A673 (cell line): ENCODE results near the gene EGLN2.
"Not testable (repeated sequence)": the region's sequence is repeated elsewhere in the genome, so short reads cannot be mapped to it uniquely, and the experiment has no call there.

Experiments used
- EZH2 ChIP-seq: fragments of 200-600 bp; sonication (generic); IDR thresholded peaks from 2 replicates; pipeline ENCODE4 v1.6.1; 2017; ENCODE audit warnings: borderline replicate concordance, low read depth, mild to moderate bottlenecking, mixed read lengths, antibody characterized with exemption, low read length; ENCODE audit not compliant: poor library complexity, severe bottlenecking
- TF ChIP-seq, protein P1 (sequence below): fragments of 300-800, 200-600 bp; sonication (generic); conservative IDR thresholded peaks from 2 replicates; pipeline ENCODE4 v1.5.1; 2017; ENCODE audit warnings: low read depth, mild to moderate bottlenecking, antibody characterized with exemption, low read length, moderate library complexity, mixed read lengths

DNA sequence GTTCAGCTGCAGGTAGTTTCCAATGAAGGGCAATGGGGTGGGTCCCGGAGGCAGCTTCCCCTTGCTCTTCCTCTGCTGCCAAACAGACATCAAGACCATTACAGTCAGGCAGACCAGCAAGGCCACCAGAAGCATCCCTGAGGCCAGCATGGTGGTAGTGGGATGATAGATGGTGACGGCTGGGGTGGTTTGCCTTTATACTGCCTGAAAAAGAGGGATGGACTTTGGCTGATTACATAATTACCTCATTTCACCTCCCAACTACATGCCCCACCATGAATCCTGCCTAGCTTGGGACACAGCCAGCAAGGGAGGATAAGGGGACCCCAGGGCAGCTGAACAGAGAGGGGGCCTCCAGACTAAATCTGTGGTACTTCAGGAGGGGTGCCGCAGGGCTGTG lies 51.3 kb downstream of the EGLN2 start, which contains the start of gene CYP2A6:
- TF ChIP-seq, protein P1, sequence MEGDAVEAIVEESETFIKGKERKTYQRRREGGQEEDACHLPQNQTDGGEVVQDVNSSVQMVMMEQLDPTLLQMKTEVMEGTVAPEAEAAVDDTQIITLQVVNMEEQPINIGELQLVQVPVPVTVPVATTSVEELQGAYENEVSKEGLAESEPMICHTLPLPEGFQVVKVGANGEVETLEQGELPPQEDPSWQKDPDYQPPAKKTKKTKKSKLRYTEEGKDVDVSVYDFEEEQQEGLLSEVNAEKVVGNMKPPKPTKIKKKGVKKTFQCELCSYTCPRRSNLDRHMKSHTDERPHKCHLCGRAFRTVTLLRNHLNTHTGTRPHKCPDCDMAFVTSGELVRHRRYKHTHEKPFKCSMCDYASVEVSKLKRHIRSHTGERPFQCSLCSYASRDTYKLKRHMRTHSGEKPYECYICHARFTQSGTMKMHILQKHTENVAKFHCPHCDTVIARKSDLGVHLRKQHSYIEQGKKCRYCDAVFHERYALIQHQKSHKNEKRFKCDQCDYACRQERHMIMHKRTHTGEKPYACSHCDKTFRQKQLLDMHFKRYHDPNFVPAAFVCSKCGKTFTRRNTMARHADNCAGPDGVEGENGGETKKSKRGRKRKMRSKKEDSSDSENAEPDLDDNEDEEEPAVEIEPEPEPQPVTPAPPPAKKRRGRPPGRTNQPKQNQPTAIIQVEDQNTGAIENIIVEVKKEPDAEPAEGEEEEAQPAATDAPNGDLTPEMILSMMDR, result not testable (repeated sequence)
- not testable (repeated sequence) for TF ChIP-seq EZH2
